HG03571 (cell line): Measurements from ENCODE around the gene PTGFR.

ENCODE experiments used
- ATAC-seq: cut with Tn5 transposase; IDR thresholded peaks from one replicate; pipeline ENCODE4 v1.9.1; 2021; ENCODE audit not compliant: unreplicated experiment

PTGFR gene, protein sequence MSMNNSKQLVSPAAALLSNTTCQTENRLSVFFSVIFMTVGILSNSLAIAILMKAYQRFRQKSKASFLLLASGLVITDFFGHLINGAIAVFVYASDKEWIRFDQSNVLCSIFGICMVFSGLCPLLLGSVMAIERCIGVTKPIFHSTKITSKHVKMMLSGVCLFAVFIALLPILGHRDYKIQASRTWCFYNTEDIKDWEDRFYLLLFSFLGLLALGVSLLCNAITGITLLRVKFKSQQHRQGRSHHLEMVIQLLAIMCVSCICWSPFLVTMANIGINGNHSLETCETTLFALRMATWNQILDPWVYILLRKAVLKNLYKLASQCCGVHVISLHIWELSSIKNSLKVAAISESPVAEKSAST

DNA sequence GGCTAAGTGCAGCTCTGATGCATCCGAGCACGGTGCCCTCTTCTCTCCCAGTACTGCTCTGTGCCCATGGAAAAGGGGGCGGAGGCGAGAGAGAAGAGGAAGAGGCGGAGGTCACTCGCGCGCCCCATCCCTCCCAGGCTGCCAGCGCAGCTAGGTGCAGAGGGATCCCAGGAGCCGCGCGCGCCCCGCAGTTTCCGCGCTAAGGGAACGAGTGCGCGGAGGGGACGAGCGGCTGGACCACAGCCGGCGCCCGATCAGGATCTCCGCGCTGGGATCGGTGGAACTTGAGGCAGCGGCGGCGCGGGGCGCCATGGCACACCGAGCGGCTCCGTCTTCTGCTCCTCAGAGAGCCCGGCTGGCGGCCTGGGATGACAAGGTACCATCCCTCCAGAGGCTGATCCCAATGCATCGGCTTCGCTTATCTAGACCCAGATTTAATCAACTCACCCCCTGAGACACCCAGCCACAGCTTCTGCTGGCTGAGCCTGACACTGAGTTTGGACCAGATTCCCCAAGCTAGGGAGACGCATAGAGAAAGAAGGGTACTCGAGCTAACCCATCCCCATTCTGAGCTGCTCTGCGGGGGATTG, at the start of gene PTGFR:
Gene PTGFR (plus strand): TSS at position 114 of the 590 bp plus-strand sequence. CDS start 1,770 bp downstream, outside the sequence.
- no peak for ATAC-seq

DNA sequence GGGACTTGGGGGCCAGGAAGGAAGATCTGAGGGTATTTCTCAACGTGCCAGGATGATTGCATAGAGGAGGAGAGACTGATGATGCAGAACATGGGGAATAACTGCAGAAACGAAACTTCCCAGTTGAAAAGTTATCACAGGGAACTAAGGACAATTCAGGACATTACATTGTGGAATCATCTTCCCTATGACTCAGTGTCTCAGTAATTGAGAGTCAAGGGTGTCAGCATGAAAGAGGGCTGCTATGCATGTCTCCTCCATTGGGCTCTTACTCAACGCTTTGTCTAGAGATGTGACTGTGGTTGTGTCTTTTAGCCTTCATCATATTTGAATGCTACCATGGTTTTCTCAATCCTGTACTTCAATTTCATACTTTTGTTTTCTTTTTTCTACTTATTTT, 48.9 kb upstream of the PTGFR start:
- no peak for ATAC-seq

DNA sequence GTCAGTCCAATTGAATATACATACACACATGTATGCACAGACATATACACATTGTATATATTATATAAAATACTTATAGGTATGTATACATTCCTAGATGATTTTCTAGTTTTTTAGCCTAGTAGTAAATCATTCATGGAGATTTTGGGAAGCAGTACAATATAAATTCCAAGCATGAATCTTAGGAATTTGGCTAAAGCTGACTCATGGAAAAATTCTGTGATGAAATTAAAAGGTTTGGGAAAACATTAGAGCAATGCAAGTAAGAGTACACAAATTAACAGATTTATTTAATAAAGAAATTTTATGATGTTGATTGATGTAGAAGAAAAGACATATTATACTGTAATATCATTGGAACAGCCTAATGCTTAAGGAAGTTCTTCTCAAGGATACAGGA, 43.7 kb upstream of the PTGFR start:
- ATAC-seq, result no peak

DNA sequence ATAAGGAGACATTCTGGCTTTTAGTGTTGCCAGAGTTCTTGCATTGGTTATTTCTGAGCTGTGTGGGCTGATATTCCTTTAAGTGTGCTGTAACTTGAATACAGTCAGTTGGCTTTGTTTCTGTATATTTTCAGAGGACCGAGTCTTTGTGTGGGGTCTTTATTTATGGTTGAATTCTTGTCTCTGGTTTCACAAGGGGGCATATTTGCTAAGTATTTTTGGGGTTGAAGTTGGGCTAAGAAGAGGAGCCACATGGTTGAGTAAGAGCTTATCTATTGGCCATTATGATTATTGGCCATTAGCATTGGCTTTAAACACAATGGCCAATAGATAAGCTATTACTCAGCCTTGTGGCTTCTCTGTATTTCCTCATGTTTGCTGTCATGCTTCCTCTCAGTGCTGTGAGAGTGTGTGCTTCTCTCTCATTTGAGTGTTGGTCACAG, 26.3 kb upstream of the PTGFR start:
- ATAC-seq, result no peak

DNA sequence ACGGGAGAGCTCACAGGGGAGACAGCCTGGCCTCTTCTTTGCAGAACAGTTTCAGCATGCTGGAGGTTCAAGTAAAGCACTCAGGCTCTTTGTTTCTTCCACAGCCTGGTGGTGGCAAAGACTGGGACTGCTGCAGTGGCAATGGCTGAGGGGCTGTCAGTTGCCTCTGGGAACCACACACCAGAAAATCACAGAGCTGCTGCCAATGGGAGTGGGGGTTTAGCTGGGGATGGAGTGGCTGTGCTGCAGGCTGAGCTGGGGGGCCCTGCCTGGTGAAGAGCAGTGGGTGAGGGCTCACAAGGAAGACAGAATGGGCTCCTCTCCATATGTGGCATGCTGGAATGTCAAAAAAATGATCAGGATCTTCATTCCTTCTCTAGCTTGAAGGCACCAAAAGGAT, 25.6 kb upstream of the PTGFR start:
- ATAC-seq, result no peak

DNA sequence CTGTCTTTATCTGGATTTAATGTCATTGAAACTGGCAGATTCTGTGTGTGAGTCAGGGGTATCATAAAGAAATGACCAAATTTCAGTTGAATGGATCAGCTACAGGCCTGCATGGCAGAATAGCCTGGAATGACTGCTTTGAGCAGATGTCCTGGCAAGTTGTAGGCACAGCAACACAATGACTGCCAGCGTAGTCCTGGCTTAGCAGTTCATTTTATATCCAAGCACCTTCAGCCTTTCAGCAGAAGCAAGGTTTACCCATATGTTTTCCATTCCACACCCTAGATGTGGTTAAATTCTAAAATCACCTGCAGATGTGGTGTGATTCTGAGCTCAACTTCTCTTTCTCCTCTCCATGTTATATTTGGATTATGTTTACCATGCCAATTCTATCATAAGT, 22.3 kb upstream of the PTGFR start:
- no peak for ATAC-seq

DNA sequence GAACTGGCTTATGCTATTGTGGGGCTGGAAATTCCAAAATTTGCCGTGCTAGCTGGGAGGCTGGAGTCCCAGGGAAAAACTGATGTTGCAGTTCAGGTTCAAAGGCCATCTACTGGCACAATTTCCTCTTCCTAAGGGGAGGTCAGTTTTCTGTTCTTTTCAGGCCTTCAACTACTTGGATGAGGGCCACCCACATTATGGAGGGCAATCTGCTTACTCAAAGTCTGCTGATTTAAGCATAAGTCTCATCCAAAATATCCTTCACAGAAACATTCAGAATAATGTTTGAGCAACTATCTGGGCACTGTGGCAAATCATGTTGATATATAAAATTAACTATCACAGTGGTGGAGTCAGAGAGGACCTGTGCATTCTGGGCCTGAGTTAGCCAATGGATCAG, 21.2 kb upstream of the PTGFR start:
- no peak for ATAC-seq

DNA sequence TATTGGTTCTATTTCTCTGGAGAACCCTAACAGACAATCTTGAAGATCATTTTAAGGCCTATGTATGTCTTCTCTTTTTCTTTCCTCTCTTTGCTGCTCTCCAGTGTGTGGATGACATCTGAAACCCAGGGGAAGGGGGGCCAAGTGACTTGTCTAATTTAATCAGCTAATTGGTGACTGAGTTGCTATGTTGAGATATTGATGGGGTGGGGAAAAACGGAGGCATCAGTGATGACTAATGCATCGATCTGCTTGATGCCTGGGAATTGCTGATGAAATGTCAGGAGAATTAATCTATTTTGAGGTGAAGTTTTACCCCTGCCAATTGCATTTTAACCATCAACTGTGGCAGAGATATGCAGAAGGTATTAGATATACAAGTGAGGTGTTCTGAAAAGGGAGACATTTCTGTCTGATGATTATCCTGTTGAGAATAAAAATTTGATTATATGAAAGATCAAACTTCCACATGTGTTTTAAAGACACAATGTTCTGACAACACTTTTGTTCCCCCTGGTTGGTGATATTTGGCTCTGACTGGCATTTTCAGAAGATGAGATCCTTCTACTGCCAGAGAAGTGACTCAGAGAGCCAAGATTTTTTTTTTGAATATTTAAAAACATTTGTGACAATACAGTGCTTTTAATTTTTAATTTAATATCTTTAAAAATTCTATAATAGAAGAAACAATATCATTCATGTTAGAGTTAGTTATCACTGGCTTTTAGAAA, 18.7 kb upstream of the PTGFR start:
- ATAC-seq, result no peak

DNA sequence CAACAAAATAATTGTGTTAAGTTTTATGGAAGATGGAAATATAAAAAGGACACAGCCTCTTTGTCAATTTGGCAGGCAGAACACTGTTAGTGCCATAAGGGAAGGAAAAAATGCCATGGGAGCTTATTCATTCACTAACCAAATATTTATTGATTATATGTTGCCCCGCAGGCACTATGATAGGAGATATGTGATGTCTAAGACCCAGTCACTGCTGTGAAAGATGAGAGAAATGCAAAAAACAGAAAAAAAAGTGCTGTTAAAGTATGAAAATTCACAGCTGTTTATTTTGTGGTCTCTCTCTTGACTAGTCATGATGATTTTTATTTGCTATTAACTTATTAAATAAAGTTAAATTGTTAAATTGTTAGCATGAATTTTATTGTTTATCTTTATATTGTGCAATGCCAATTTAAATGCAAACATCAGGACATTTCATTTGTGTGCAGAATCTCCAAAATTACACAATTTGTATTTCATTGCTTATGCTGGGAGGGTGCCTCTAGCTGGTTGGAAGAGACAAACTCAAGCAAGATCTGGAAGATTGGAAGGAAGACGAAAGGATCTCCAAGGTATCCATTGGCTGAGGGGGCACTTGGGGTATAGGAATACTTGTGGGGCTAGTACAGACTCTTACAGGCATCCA, 17.8 kb upstream of the PTGFR start:
- no peak for ATAC-seq

DNA sequence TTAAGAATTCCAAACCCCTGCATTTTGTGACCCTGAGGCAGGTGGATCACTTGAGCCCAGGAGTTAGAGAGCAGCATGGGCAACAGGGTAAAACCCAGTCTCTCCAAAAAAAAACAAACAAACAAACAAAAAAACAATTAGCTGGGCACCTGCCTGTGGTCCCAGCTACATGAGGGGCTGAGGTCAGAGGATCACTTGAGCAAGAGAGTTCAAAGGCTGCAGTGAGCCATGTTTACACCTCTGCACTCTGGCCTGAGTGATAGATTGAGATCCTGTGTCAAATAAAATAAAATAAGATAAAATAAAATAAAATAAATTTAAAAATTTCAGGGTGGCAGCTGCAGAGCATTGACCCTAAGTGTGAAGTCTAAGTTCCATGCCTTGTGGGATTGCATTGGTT, 16.7 kb upstream of the PTGFR start:
- no peak for ATAC-seq

DNA sequence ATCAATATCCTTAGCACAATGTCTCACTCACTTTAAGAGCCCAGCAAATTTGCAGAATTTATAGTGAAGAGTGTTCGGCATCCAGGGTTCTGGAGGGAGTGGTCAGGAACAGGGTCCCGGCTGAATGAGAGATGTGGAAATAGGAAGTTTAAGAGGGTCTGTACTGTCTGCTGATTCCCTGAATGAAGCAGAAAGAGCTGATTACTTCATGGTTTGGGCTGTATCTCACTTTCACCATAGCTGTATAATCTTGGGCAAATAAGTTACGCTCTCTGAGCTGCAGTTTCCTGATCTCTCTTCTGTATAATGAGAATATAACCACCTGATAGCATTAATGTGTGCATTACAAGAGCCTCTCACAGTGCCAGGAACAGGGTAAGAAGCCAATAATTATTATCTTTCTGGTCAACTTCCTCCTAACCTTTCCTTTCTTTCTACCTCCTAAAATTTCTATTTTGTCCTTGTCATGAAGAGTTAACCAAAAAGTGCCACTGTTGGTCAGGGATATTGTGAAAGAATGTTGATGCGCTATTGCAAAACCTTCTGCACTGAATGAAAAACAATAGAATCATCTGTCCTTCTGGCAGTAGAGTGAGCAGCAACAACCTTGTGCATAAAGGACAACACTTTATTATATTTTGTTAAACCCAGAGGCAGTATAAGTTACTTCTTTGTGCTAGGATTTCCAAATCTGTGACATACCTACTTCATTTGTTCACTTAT, 14.7 kb upstream of the PTGFR start:
- ATAC-seq, result no peak

DNA sequence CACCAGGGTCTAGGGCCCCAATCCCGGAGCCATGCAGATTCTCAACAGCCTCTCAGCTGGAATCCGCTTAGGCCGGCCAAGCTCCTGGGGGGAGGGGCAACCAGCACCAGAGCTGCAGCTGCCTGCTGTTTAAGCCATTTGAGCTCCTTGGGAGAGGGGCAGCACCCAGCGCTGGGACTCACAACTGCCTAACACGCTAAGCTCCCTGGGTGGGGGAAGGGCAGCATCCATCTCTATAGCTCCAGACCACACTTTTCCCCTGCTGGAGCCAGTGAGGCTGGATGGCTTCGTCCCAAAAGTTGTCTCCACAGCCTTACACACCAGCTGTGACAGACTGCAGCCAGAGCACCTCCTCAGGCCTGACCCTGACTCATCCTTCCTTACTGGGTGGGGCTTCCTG, 6.9 kb upstream of the PTGFR start:
- ATAC-seq, result no peak

DNA sequence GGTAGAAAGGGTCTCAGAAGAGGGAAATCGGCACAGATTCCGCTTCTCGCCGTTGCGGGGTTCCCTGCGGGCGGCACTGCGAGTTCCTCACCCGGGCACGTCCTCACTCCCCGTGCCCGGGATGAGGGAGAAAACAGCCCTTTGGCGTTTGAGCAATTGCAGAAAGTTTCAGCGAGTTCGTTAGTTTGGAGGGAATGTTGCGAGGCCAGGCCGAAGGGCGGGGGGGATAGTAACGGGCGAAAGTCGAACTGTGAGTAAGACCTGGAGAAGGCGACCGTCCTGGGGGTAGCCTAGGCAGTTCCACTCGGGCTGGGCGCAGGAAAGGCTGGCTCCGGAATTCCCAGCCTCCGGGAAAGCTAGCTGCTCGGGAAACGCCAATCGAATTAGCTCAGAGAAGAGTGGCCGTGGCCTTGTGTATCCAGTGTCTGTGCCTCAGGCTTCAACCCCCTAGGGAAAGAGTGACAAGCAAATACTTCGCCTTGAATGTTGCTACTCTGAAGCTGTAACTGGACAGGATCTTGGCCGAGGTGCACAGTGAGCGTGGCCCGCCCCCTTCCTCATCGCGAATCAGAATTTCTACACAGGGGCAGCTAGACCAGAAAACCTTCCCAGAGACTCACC, 787 bp downstream of the PTGFR start:
- no peak for ATAC-seq

DNA sequence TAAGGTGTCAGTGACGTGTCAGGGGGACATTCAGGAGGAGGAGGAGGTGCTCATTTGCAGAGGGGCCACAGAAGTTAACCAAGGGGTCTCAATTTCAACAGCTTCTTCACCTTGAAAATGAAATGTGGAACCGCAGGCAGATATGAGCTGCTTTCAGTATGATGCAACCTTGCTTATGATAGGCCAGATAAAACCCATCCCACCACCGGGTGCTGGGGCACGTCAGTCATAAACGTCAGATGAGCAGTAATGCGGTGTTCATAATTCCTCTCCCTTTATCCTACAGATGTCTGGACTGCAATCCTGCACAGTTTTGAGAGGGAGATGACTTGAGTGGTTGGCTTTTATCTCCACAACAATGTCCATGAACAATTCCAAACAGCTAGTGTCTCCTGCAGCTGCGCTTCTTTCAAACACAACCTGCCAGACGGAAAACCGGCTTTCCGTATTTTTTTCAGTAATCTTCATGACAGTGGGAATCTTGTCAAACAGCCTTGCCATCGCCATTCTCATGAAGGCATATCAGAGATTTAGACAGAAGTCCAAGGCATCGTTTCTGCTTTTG, 1.7 kb downstream of the PTGFR start:
- ATAC-seq, result no peak

DNA sequence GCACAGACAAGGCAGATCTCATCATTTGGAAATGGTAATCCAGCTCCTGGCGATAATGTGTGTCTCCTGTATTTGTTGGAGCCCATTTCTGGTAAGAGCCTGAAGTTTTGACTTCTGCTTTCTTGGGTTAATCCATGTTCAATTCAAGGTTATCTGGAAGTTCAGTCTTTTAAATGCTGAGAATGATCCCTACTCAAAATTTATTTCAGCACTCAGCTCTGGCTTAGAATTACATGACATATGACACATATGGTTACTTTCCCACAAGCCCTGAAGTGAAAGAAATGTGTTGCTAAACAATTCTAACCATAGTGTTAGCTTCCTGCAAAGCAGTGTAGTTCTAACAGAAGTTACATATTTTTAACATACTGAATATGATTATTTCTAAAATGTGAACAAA, 2.7 kb downstream of the PTGFR start:
- no peak for ATAC-seq

DNA sequence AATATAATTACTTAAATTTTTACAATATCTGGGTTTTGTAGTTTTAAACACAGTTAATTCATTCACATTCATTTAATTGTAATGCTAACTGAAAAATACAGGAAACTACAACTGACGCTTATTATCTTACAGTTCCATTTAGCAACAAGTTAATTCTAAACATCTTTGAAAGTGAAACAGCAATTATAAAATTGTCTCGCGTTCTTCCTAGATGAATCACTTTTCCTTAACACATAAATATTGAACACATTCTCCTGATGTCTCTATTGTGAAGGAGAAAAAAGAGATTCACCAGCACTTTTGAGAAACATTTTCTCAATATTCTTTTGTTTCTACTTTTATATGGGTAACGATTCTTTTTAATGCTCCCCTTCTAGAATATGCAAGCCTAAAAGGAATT, 6.4 kb downstream of the PTGFR start:
- ATAC-seq, result no peak

DNA sequence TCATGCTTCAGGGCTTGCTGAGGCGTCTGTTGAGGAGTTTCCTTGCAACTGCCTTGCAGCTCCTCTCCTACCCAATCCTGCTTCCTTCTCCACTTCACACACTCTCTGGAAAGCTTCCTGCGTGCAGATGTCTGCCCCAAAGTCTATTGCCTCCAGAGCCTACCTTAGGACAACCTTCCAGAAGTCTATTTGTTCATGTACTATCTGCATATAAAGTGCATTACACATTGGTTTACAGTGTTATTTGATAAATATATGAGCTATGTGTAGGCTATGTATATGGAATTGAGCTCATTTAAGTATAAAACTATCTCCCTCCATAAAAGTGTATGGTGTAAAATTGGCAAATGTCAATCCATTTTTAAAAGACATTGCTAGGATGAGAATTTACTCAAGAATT, 9.8 kb downstream of the PTGFR start:
- no peak for ATAC-seq

DNA sequence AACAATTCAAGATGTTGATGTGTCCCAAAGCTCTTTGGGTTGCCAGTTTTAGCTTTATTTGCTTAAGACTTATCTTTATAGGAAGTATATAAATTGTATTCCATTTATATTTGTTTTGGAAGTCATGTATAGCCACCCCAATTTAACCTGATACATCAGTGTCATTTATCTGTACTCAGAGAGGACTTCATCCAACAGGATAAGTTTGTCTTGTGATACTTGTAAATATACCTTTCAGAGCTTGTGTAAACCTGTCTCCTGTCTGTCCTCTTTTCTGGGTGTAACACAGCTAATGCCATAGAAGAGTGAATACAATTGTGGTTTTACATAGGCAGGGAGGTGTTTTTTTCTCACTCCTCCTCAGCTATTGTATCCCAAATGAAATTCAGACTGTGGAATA, 10.4 kb downstream of the PTGFR start:
- ATAC-seq, result no peak

DNA sequence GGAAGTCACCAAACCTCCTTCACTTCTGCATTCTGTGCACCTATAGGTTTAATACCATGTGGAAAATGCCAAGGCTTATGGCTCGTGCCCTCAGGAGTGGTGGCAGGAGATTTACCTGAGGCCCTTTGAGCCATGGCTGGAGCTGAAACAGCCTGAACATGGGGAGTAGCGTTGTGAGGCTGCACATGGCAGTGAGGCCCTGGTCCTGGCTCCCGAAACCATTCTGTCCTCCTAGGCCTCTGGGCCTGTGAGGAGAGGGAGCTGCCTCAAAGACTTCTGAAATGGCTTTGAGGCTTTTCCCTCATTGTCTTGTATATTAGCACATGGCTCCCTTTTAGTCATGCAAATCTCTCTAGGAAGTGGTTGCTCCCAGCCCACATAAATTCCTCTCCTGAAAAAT, 20.6 kb downstream of the PTGFR start:
- no peak for ATAC-seq

DNA sequence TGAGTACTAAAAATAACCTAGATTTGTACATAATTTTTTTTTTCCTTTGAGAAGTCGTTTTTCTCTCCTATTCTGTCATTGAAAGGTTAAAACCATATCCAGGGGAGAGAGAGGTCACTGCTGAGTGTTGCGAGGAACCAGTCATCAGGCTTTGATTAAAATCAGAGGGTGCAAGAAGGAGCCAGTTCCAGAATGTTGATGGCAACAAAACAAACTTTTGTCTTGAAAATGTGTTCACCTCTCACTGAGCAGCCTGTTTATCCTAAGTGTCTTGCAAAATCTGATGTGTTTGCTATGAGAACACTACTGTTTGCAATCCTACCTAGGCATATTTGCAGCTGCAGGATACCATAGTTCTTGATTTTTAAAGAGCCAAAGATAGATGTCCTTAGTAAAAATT, 25.9 kb downstream of the PTGFR start:
- no peak for ATAC-seq
